Panc1 (cell line): ENCODE data around the gene CDC45. TPM values are rescaled to one million over a fixed set of nuclear protein-coding genes. Genes with fewer than 3 reads are reported as not detected.

Experiments
- ATAC-seq: fragments of 200-7000 bp; cut with Tn5 transposase; 2 replicates; pipeline ENCODE4 v1.9.1; 2020; ENCODE audit warnings: mild to moderate bottlenecking, moderate library complexity
- BruUV-seq: library from RNA; stranded (reverse); fragments of 400-500 nt; replicated peaks from 2 replicates; lab custom pipeline; 2021; lab: Mats Ljungman, UMichigan
- CTCF ChIA-PET: fragments of 300-600 bp; sonication (Branson Sonifier 250); formaldehyde crosslinking; loops from one replicate; lab custom pipeline; 2022; ENCODE audit warnings: antibody characterized with exemption; lab: Charles Lee
- POLR2A ChIA-PET: fragments of 300-600 bp; sonication (Branson Sonifier 250); formaldehyde crosslinking; loops from one replicate; lab custom pipeline; 2022; ENCODE audit warnings: antibody characterized with exemption; lab: Charles Lee
- DNase-seq: peaks from one replicate; pipeline ENCODE4 v3.0.0-alpha.2; 2010; ENCODE audit warnings: low read depth, low spot score
- H3K27ac ChIP-seq: 2 replicates; pipeline ENCODE4 v1.5.1; 2011; ENCODE audit warnings: mild to moderate bottlenecking, low read length, inconsistent platforms
- H3K27me3 ChIP-seq: fragments of 200-500 bp; sonication (Bioruptor generic); 2 replicates; pipeline ENCODE4 v1.6.0; 2014; ENCODE audit warnings: low read length, inconsistent platforms; ENCODE audit not compliant: control insufficient read depth, insufficient read depth
- H3K36me3 ChIP-seq: fragments of 200-500 bp; sonication (Bioruptor generic); 2 replicates; pipeline ENCODE4 v1.5.1; 2014; ENCODE audit warnings: inconsistent platforms, mild to moderate bottlenecking, low read length, moderate library complexity; ENCODE audit not compliant: control insufficient read depth, insufficient read depth
- H3K4me1 ChIP-seq: 2 replicates; pipeline ENCODE4 v1.5.1; 2011; ENCODE audit warnings: inconsistent platforms, mild to moderate bottlenecking, low read length, moderate library complexity; ENCODE audit not compliant: control insufficient read depth, insufficient read depth
- H3K4me3 ChIP-seq, 2 experiments: 2 replicates each; pipeline ENCODE4 v1.5.1; 2011 to 2012; ENCODE audit warnings: low read depth in 2 of 2, low read length in 2 of 2, mild to moderate bottlenecking in 2 of 2, inconsistent platforms in 1 of 2, moderate library complexity in 1 of 2
- H3K9me3 ChIP-seq: fragments of 200-500 bp; sonication (Bioruptor generic); 2 replicates; pipeline ENCODE4 v1.5.1; 2014; ENCODE audit warnings: low read depth, mild to moderate bottlenecking, inconsistent platforms, low read length, moderate library complexity; ENCODE audit not compliant: control insufficient read depth, insufficient read depth
- CTCF ChIP-seq: fragments of 450-650 bp; IDR thresholded peaks from 2 replicates; pipeline ENCODE4 v1.5.1; 2017; ENCODE audit warnings: mild to moderate bottlenecking
- POLR2AphosphoS5 ChIP-seq: IDR thresholded peaks from 2 replicates; pipeline ENCODE4 v1.6.1; 2012; ENCODE audit warnings: mild to moderate bottlenecking, low read depth, low read length, moderate library complexity
- REST ChIP-seq, 2 experiments: IDR thresholded peaks; 2 replicates each; pipeline ENCODE4 v1.6.1; 2011 to 2012; ENCODE audit warnings: low read depth in 2 of 2, control low read depth in 1 of 2, low read length in 1 of 2, mild to moderate bottlenecking in 1 of 2, moderate library complexity in 1 of 2; ENCODE audit not compliant: insufficient read depth in 1 of 2
- SIN3A ChIP-seq: IDR thresholded peaks from 2 replicates; pipeline ENCODE4 v1.6.1; 2012; ENCODE audit warnings: low read depth, mild to moderate bottlenecking, low read length, moderate library complexity, borderline replicate concordance; ENCODE audit not compliant: insufficient read depth
- TCF7L2 ChIP-seq: IDR thresholded peaks from 2 replicates; pipeline ENCODE4 v1.6.1; 2011; ENCODE audit warnings: mild to moderate bottlenecking, low read depth, low read length, inconsistent platforms
- in situ Hi-C: cut with HindIII; loops from 2 replicates; pipeline ENCODE4 v1.10.0; 2016; ENCODE audit warnings: low sequenced_read_pairs, low pct_unique_long_range_greater_than_20kb
- intact Hi-C: fragments of 100-400 bp; cut with micrococcal nuclease; formaldehyde crosslinking; loops from one replicate; pipeline ENCODE4 v1.10.0; 2022; ENCODE audit not compliant: unreplicated experiment
- total RNA-seq: library from RNA; stranded (reverse); gene quantifications from one replicate; pipeline ENCODE4 v1.2.1, GENCODE V29; 2021; ENCODE audit not compliant: unreplicated experiment

The CDC45 gene
- total RNA-seq, 1 experiment from 2014 or later: 26.1 TPM

DNA sequence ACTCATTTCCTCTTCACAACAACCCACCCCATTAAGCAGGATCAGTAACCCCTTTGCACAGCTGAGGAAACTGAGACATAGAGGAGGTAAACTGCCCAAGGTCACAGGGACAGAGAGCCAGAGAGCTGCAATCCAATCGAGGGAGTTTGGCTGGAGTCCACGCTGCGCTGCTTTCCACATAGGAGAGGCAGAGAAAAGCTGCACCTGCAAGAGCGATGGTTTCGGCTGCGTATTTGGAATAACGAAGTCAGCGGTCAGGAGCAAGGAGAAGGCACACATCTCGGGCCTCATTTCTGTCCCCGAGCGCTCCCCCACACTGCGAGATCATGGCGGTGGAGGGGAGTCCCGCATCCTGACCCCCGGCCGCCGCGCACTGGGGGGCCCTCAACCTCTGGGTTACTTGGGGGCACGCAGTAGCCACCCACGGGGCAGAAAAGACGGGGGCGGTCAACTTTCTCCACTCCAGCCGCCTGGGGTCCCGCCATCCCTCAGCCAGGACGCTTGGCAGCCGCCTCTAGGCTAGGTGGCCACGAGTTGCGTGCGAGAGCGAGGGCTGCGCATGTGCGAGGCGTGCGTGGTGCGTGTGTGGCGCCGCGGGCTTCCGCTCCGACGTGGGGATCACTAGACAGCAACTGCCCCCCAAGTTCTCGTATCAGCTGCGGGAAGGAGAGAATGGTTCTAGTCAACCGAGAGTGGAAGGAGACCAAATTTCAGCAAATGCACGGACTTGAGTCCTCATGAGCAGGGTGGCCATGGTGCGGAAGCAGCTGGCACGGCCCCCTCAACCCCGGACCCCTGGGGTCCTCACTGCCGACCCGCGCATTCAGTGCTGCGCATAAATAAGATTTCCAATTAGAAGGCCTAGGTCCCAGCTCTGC, 86.8 kb downstream of the CDC45 start:
- H3K27me3 ChIP-seq: no peaks in the 10 kb centered on the region
- no peak for TF ChIP-seq SIN3A
- TF ChIP-seq POLR2AphosphoS5: no peak
- no peak for TF ChIP-seq REST (IDR thresholded peaks at IDR 0.05; ENCODE audit: insufficient read depth in 1 of 2, low read depth in 2 of 2, low read length in 1 of 2)
- TF ChIP-seq CTCF: no peak
- TF ChIP-seq TCF7L2: no peak
- ATAC-seq: no peak
- ChIA-PET POLR2A (no interaction called here), CTCF (no interaction called here)
- BruUV-seq: no TSS peak
- no peak for DNase-seq
- H3K4me3 ChIP-seq: no peak overlapping the region
- intact Hi-C loops (no loop called here), in situ Hi-C loops (no loop called here)
- H3K36me3 ChIP-seq: no peaks in the 10 kb centered on the region
- H3K9me3 ChIP-seq: no peaks in the 10 kb centered on the region
- no peak overlapping the region for H3K27ac ChIP-seq
- H3K4me1 ChIP-seq: peaks cover 7% of the 10 kb centered on the region; the same call in 1 of the 2 replicates

GRCh38 chr22:19567157-19568009, 87.7 kb downstream of the CDC45 start:
- H3K27me3 ChIP-seq: no peaks in the 10 kb centered on the region
- no peak overlapping the region for H3K4me3 ChIP-seq
- ChIA-PET CTCF (no interaction called here), POLR2A (no interaction called here)
- H3K36me3 ChIP-seq: no peaks in the 10 kb centered on the region
- DNase-seq (no peak), ATAC-seq (no peak)
- in situ Hi-C loops (no loop called here), intact Hi-C loops (no loop called here)
- BruUV-seq: no TSS peak
- no peaks in the 10 kb centered on the region for H3K9me3 ChIP-seq
- H3K27ac ChIP-seq: no peak overlapping the region
- no peak for TF ChIP-seq REST (IDR thresholded peaks at IDR 0.05; ENCODE audit: insufficient read depth in 1 of 2, low read depth in 2 of 2, low read length in 1 of 2)
- TF ChIP-seq TCF7L2: no peak
- TF ChIP-seq SIN3A: no peak
- TF ChIP-seq POLR2AphosphoS5: no peak
- no peak for TF ChIP-seq CTCF
- peaks cover 7% of the 10 kb centered on the region; the same call in 1 of the 2 replicates for H3K4me1 ChIP-seq
